ENCODE measurements around the gene CLTA. TPM values are rescaled to one million over a fixed set of nuclear protein-coding genes. Genes with fewer than 3 reads are reported as not detected.

The CLTA gene, protein sequence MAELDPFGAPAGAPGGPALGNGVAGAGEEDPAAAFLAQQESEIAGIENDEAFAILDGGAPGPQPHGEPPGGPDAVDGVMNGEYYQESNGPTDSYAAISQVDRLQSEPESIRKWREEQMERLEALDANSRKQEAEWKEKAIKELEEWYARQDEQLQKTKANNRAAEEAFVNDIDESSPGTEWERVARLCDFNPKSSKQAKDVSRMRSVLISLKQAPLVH
- 100 to 1,000 TPM; 165 to 247 (median 223) TPM for total RNA-seq

DNA sequence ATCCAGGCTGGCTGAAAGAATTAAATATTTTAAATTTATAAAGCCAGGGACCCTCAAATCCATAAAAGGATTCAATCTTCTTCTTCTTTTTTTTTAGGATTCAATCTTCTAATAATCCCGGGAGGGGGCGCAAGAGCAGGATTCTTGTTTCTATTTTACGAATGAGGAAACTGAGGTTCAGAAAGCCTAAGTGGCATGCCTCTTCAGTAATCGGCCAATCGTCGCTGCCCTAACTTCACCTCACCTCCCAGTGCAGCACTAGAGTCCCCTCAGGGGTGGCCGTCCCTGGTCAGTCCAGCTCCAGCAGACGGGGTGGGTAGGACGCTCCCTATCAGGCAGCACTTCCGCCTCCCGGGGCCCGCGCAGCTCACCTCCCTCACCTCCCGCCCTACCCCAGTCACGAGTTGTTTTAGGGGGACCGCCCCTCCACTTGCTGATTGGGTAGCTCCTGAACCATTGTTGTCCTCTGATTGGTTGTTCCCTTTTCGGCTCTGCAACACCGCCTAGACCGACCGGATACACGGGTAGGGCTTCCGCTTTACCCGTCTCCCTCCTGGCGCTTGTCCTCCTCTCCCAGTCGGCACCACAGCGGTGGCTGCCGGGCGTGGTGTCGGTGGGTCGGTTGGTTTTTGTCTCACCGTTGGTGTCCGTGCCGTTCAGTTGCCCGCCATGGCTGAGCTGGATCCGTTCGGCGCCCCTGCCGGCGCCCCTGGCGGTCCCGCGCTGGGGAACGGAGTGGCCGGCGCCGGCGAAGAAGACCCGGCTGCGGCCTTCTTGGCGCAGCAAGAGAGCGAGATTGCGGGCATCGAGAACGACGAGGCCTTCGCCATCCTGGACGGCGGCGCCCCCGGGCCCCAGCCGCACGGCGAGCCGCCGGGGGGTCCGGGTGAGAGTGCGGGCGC, at the start of gene CLTA:
CLTA (plus strand) TSS at position 534 of the 902 bp plus-strand sequence; CDS start at position 670, 136 bp downstream.
- H3K4me3 ChIP-seq = peak within 1 kb of the TSS; percentile 58 to 97 (median 83)
- WGBS, 2 donors = 0 to 1% methylated on average over 37 to 56 of the region's 68 CpGs
- H3K27ac ChIP-seq = peak within 1 kb of the TSS; percentile 83 to 96 (median 90)
- TF ChIP-seq, protein P1, sequence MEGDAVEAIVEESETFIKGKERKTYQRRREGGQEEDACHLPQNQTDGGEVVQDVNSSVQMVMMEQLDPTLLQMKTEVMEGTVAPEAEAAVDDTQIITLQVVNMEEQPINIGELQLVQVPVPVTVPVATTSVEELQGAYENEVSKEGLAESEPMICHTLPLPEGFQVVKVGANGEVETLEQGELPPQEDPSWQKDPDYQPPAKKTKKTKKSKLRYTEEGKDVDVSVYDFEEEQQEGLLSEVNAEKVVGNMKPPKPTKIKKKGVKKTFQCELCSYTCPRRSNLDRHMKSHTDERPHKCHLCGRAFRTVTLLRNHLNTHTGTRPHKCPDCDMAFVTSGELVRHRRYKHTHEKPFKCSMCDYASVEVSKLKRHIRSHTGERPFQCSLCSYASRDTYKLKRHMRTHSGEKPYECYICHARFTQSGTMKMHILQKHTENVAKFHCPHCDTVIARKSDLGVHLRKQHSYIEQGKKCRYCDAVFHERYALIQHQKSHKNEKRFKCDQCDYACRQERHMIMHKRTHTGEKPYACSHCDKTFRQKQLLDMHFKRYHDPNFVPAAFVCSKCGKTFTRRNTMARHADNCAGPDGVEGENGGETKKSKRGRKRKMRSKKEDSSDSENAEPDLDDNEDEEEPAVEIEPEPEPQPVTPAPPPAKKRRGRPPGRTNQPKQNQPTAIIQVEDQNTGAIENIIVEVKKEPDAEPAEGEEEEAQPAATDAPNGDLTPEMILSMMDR (IDR thresholded peaks at IDR 0.05) = peak in 4 of 5 experiments; percentile 37 to 79 (median 54)
- TF ChIP-seq EP300 (IDR thresholded peaks at IDR 0.05) (peak; percentile 78 to 93), POLR2A (IDR thresholded peaks at IDR 0.05) (peak; percentile 47 to 87)
- no peaks in the 10 kb centered on the region for H3K36me3 ChIP-seq
- no peaks in the 10 kb centered on the region for H3K27me3 ChIP-seq
- H3K4me1 ChIP-seq = peaks cover 0 to 49% (median 26%) of the 10 kb centered on the region in 4 donors
- peak; percentile 93 to 97 for DNase-seq (ENCODE audit: low spot score in 2 of 2)
- H3K9me3 ChIP-seq = no peaks in the 10 kb centered on the region

DNA sequence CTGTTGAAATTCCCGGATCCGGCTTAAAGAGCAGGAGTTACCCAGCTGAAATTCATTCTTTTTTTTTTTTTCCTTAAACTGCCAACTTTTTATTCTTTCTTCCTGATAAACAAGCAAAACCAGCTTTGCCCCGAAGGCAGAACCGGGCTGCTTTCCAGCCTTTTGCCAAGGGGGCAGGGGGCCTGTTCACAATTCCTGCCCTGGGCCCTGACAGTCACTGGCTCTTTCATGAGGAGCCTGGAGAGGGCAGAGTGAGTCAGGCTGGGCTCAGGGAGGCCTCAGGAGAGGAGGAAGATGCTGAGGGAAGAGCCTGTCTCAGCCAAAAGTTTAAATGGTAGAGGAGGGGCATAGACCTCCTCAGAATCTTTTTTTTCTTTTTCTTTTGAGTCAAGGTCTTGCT, 49.4 kb upstream of the CLTA start:
- Histone ChIP-seq H3K27ac (peak overlapping the region in 1 of 4 donors; percentile 52), H3K36me3 (peaks cover 0 to 11% (median 0%) of the 10 kb centered on the region in 3 donors), H3K4me1 (peaks cover 0 to 52% (median 26%) of the 10 kb centered on the region in 4 donors), H3K9me3 (peaks cover 0 to 6% (median 0%) of the 10 kb centered on the region in 4 donors), H3K27me3 (no peaks in the 10 kb centered on the region), H3K4me3 (no peak overlapping the region)
- 60 to 75% methylated on average over 4 of the region's 4 CpGs for WGBS, 2 donors
- DNase-seq (ENCODE audit: low spot score in 2 of 2) = no peak
- TF ChIP-seq, protein P1 (IDR thresholded peaks at IDR 0.05) = peak in 1 of 5 experiments; percentile 8
- TF ChIP-seq POLR2A (IDR thresholded peaks at IDR 0.05) = no peak

DNA sequence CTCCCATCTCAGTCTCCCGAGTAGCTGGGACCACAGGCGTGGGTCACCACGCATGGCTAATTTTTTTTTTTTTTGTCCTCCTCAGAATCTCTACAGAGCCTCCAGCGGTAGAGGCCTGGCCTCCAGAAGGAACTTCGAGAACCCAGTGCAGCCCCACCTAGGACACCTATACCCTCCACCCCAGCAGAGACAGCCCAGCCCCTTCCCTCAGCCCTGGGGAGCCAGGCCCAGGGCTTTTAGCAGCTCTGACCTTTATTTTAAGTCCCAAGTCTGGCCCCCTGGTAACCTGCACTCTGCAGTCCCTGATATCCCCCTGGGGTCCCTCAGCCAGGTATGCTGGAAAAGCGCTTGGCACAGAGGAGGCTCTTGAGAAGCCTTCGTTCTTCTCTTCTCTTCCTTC, 49.0 kb upstream of the CLTA start:
- WGBS, 2 donors = 90 to 92% methylated on average over 7 of the region's 7 CpGs
- no peak for TF ChIP-seq POLR2A (IDR thresholded peaks at IDR 0.05)
- TF ChIP-seq, protein P1 (IDR thresholded peaks at IDR 0.05) = no peak
- no peak for TF ChIP-seq EP300 (IDR thresholded peaks at IDR 0.05)
- peak overlapping the region in 1 of 4 donors; percentile 69 for H3K27ac ChIP-seq
- no peaks in the 10 kb centered on the region for H3K27me3 ChIP-seq
- H3K4me3 ChIP-seq = no peak overlapping the region
- peaks cover 0 to 6% (median 0%) of the 10 kb centered on the region in 4 donors for H3K9me3 ChIP-seq
- H3K4me1 ChIP-seq = peaks cover 0 to 50% (median 26%) of the 10 kb centered on the region in 4 donors
- no peak for DNase-seq (ENCODE audit: low spot score in 2 of 2)
- peaks cover 0 to 11% (median 0%) of the 10 kb centered on the region in 3 donors for H3K36me3 ChIP-seq

DNA sequence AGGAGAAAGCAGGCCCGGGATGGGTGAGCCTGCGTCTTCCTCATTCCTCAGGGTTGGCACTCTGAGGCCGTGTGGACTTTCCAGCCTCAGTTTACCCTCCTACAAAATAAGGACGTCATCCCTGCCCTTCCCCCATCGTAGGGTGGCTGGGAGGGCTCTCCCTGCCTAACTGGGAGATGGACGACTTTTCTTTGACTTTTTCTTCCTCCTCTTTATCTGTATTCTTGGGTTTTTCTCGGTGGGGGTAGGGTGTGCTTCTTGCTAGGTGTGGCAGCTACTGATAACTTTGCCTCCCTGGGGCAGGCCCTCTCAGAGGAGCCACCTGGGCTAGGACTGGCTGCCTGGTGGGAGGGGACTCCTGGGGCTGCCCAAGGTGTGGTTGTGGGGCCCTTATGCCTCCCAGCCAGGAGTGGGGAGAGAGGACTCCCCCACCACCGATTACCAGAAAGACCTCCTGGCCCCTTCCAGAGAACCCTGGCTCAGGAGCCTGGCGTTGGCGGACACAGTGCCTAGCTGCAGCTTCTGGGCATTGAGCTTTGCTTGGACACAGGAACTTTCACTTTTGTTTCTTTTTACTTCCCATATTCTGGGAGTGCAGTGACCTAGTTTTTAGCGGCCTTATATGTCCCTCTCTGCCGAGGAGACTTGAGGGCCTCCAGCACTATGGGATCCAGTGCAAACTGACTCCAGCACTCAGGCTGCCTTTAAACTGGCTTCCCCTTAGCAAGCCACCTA, 48.0 kb upstream of the CLTA start:
- 70% methylated on average over 11 to 12 of the region's 12 CpGs for WGBS, 2 donors
- no peak for DNase-seq (ENCODE audit: low spot score in 2 of 2)
- H3K4me3 ChIP-seq = peak overlapping the region in 2 of 4 donors; percentile 17 to 22
- TF ChIP-seq EP300 (IDR thresholded peaks at IDR 0.05) (no peak), POLR2A (IDR thresholded peaks at IDR 0.05) (no peak)
- TF ChIP-seq, protein P1 (IDR thresholded peaks at IDR 0.05) = no peak
- peaks cover 0 to 6% (median 0%) of the 10 kb centered on the region in 4 donors for H3K9me3 ChIP-seq
- H3K36me3 ChIP-seq = peaks cover 0 to 11% (median 0%) of the 10 kb centered on the region in 3 donors
- H3K27ac ChIP-seq = peak overlapping the region in 3 of 4 donors; percentile 69 to 74 (median 71)
- peaks cover 0 to 48% (median 20%) of the 10 kb centered on the region in 4 donors for H3K4me1 ChIP-seq
- H3K27me3 ChIP-seq = no peaks in the 10 kb centered on the region
